ENCODE data around the gene ADCY7.

Gene ADCY7

GRCh38 chr16:50267651-50268050 is 1.3 kb downstream of the ADCY7 start:
- peak overlapping the region; percentile 36 for H3K4me3 ChIP-seq (ENCODE audit: low read depth, low read length)
- TF ChIP-seq MYC (IDR thresholded peaks at IDR 0.05; ENCODE audit: low read depth, low read length) (no peak), MAX (IDR thresholded peaks at IDR 0.05; ENCODE audit: low read depth, low read length) (0 out of 2 replicates have a peak, but pooled peaks have one; percentile 3), CTCF (IDR thresholded peaks at IDR 0.05; ENCODE audit: low read depth, low read length) (no peak)
- DNase-seq (ENCODE audit: low read depth) = peak; percentile 73

GRCh38 chr16:50268352-50268751 is 2.0 kb downstream of the ADCY7 start:
- DNase-seq (ENCODE audit: low read depth) = no peak
- H3K4me3 ChIP-seq (ENCODE audit: low read depth, low read length) = no peak overlapping the region
- TF ChIP-seq CTCF (IDR thresholded peaks at IDR 0.05; ENCODE audit: low read depth, low read length) = no peak
- TF ChIP-seq MYC (IDR thresholded peaks at IDR 0.05; ENCODE audit: low read depth, low read length) = no peak
- no peak for TF ChIP-seq POLR2A (IDR thresholded peaks at IDR 0.05; ENCODE audit: extremely low read depth, insufficient read length)
- no peak for TF ChIP-seq MAX (IDR thresholded peaks at IDR 0.05; ENCODE audit: low read depth, low read length)

GRCh38 chr16:50269061-50269705 is 2.8 kb downstream of the ADCY7 start:
- no peak for DNase-seq (ENCODE audit: low read depth)
- TF ChIP-seq CTCF (IDR thresholded peaks at IDR 0.05; ENCODE audit: low read depth, low read length) = no peak
- no peak for TF ChIP-seq MYC (IDR thresholded peaks at IDR 0.05; ENCODE audit: low read depth, low read length)
- no peak for TF ChIP-seq POLR2A (IDR thresholded peaks at IDR 0.05; ENCODE audit: extremely low read depth, insufficient read length)
- TF ChIP-seq MAX (IDR thresholded peaks at IDR 0.05; ENCODE audit: low read depth, low read length) = no peak
- no peak overlapping the region for H3K4me3 ChIP-seq (ENCODE audit: low read depth, low read length)

- H3K4me3 ChIP-seq (ENCODE audit: low read depth, low read length) = no peak overlapping the region
- DNase-seq (ENCODE audit: low read depth) = no peak
- TF ChIP-seq MAX (IDR thresholded peaks at IDR 0.05; ENCODE audit: low read depth, low read length) (no peak), POLR2A (IDR thresholded peaks at IDR 0.05; ENCODE audit: extremely low read depth, insufficient read length) (no peak), CTCF (IDR thresholded peaks at IDR 0.05; ENCODE audit: low read depth, low read length) (no peak), MYC (IDR thresholded peaks at IDR 0.05; ENCODE audit: low read depth, low read length) (no peak)
Measured at GRCh38 chr16:50269769-50270509, 3.6 kb downstream of the ADCY7 start.

GRCh38 chr16:50270510-50271147 is 4.3 kb downstream of the ADCY7 start:
- H3K4me3 ChIP-seq (ENCODE audit: low read depth, low read length) = no peak overlapping the region
- peak; percentile 57 for DNase-seq (ENCODE audit: low read depth)
- TF ChIP-seq POLR2A (IDR thresholded peaks at IDR 0.05; ENCODE audit: extremely low read depth, insufficient read length) (no peak), CTCF (IDR thresholded peaks at IDR 0.05; ENCODE audit: low read depth, low read length) (no peak)
